GM20431 (cell line): ENCODE measurements around the gene SLC9A8.
"Not testable (repeated sequence)": the region's sequence is repeated elsewhere in the genome, so short reads cannot be mapped to it uniquely, and the experiment has no call there.

Experiments
- in situ Hi-C: fragments of 300-500 bp; cut with MseI, MboI; formaldehyde crosslinking; loops from one replicate; pipeline ENCODE4 v1.15.0; 2020; ENCODE audit warnings: low sequenced_read_pairs; ENCODE audit not compliant: unreplicated experiment

SLC9A8 gene

GRCh38 chr20:49812507-49813304 lies at the start of gene SLC9A8:
SLC9A8 (plus strand) TSS chr20:49812828; CDS start chr20:49812923, 95 bp downstream.
- in situ Hi-C loops = no loop called here

- in situ Hi-C loops = no loop called here
Measured at GRCh38 chr20:49762940-49763766, 49.5 kb upstream of the SLC9A8 start.

GRCh38 chr20:49765413-49765736 lies 47.3 kb upstream of the SLC9A8 start:
- in situ Hi-C loops = no loop called here

- in situ Hi-C loops = no loop called here
Measured at GRCh38 chr20:49765846-49766541, 46.6 kb upstream of the SLC9A8 start.

- in situ Hi-C loops = no loop called here
Measured at GRCh38 chr20:49766979-49767521, 45.6 kb upstream of the SLC9A8 start.

GRCh38 chr20:49768204-49769047 lies 44.2 kb upstream of the SLC9A8 start:
- in situ Hi-C loops = no loop called here

GRCh38 chr20:49769048-49769581 lies 43.5 kb upstream of the SLC9A8 start:
- in situ Hi-C loops = no loop called here

GRCh38 chr20:49770634-49771033 lies 42.0 kb upstream of the SLC9A8 start:
- in situ Hi-C loops = no loop called here

GRCh38 chr20:49774213-49774612 lies 38.4 kb upstream of the SLC9A8 start:
- in situ Hi-C loops = not testable (repeated sequence)

GRCh38 chr20:49775229-49775693 lies 37.4 kb upstream of the SLC9A8 start:
- in situ Hi-C loops = no loop called here

- in situ Hi-C loops = no loop called here
Measured at GRCh38 chr20:49779972-49780371, 32.7 kb upstream of the SLC9A8 start.

GRCh38 chr20:49781676-49782075 lies 31.0 kb upstream of the SLC9A8 start:
- in situ Hi-C loops = no loop called here

GRCh38 chr20:49782439-49782838 lies 30.2 kb upstream of the SLC9A8 start:
- in situ Hi-C loops = not testable (repeated sequence)

- in situ Hi-C loops = not testable (repeated sequence)
Measured at GRCh38 chr20:49783021-49783995, 29.3 kb upstream of the SLC9A8 start.

GRCh38 chr20:49784291-49784690 lies 28.3 kb upstream of the SLC9A8 start:
- in situ Hi-C loops = no loop called here

GRCh38 chr20:49785149-49785851 lies 27.3 kb upstream of the SLC9A8 start:
- in situ Hi-C loops = no loop called here

- in situ Hi-C loops = no loop called here
Measured at GRCh38 chr20:49785852-49786175, 26.8 kb upstream of the SLC9A8 start.

- in situ Hi-C loops = no loop called here
Measured at GRCh38 chr20:49786196-49786595, 26.4 kb upstream of the SLC9A8 start.
